Measurements from ENCODE around the gene PDLIM7.
"Not testable (repeated sequence)": the region's sequence is repeated elsewhere in the genome, so short reads cannot be mapped to it uniquely, and the experiment has no call there.

Gene PDLIM7

GRCh38 chr5:177497292-177498012 is at the start of gene PDLIM7:
PDLIM7 (minus strand) TSS chr5:177497604; CDS start chr5:177496512, 1,092 bp downstream.
- FAIRE-seq: peak; percentile 95

GRCh38 chr5:177546258-177546741 is 48.9 kb upstream of the PDLIM7 start:
- DNase-seq (ENCODE audit: extremely low spot score, insufficient read length, low read depth): no peak
- FAIRE-seq: no peak

More at GRCh38 chr5:177497292-177498012, at the start of gene PDLIM7:
- DNase-seq (ENCODE audit: extremely low spot score, insufficient read length, low read depth): peak; percentile 95

- no peak for DNase-seq (ENCODE audit: extremely low spot score, insufficient read length, low read depth)
Observed at GRCh38 chr5:177545487-177546257, 48.3 kb upstream of the PDLIM7 start.

GRCh38 chr5:177542816-177543465 is 45.5 kb upstream of the PDLIM7 start:
- FAIRE-seq (no peak), DNase-seq (ENCODE audit: extremely low spot score, insufficient read length, low read depth) (no peak)

More at GRCh38 chr5:177545487-177546257, 48.3 kb upstream of the PDLIM7 start:
- no peak for FAIRE-seq

- DNase-seq (ENCODE audit: extremely low spot score, insufficient read length, low read depth): no peak
- FAIRE-seq: no peak
Observed at GRCh38 chr5:177540438-177540837, 43.0 kb upstream of the PDLIM7 start.

GRCh38 chr5:177539411-177539810 is 42.0 kb upstream of the PDLIM7 start:
- no peak for FAIRE-seq

GRCh38 chr5:177538876-177539275 is 41.5 kb upstream of the PDLIM7 start:
- FAIRE-seq (no peak), DNase-seq (ENCODE audit: extremely low spot score, insufficient read length, low read depth) (no peak)

More at GRCh38 chr5:177539411-177539810, 42.0 kb upstream of the PDLIM7 start:
- no peak for DNase-seq (ENCODE audit: extremely low spot score, insufficient read length, low read depth)

- DNase-seq (ENCODE audit: extremely low spot score, insufficient read length, low read depth) (no peak), FAIRE-seq (no peak)
Observed at GRCh38 chr5:177537389-177538361, 40.3 kb upstream of the PDLIM7 start.

GRCh38 chr5:177536386-177536785 is 39.0 kb upstream of the PDLIM7 start:
- DNase-seq (ENCODE audit: extremely low spot score, insufficient read length, low read depth): no peak
- no peak for FAIRE-seq

- no peak for DNase-seq (ENCODE audit: extremely low spot score, insufficient read length, low read depth)
Observed at GRCh38 chr5:177535125-177535524, 37.7 kb upstream of the PDLIM7 start.

GRCh38 chr5:177534433-177534832 is 37.0 kb upstream of the PDLIM7 start:
- not testable (repeated sequence) for DNase-seq (ENCODE audit: extremely low spot score, insufficient read length, low read depth); FAIRE-seq

More at GRCh38 chr5:177535125-177535524, 37.7 kb upstream of the PDLIM7 start:
- no peak for FAIRE-seq

GRCh38 chr5:177531209-177531940 is 34.0 kb upstream of the PDLIM7 start:
- FAIRE-seq (no peak), DNase-seq (ENCODE audit: extremely low spot score, insufficient read length, low read depth) (no peak)

GRCh38 chr5:177530638-177531037 is 33.2 kb upstream of the PDLIM7 start:
- no peak for DNase-seq (ENCODE audit: extremely low spot score, insufficient read length, low read depth)
- no peak for FAIRE-seq

- FAIRE-seq: no peak
Observed at GRCh38 chr5:177529247-177530203, 32.1 kb upstream of the PDLIM7 start.

GRCh38 chr5:177528631-177529030 is 31.2 kb upstream of the PDLIM7 start:
- FAIRE-seq: no peak
- DNase-seq (ENCODE audit: extremely low spot score, insufficient read length, low read depth): no peak

More at GRCh38 chr5:177529247-177530203, 32.1 kb upstream of the PDLIM7 start:
- DNase-seq (ENCODE audit: extremely low spot score, insufficient read length, low read depth): no peak

- FAIRE-seq: no peak
Observed at GRCh38 chr5:177527595-177527994, 30.2 kb upstream of the PDLIM7 start.

GRCh38 chr5:177526791-177527190 is 29.4 kb upstream of the PDLIM7 start:
- FAIRE-seq (no peak), DNase-seq (ENCODE audit: extremely low spot score, insufficient read length, low read depth) (no peak)

More at GRCh38 chr5:177527595-177527994, 30.2 kb upstream of the PDLIM7 start:
- no peak for DNase-seq (ENCODE audit: extremely low spot score, insufficient read length, low read depth)
